HG02678 (cell line): ENCODE measurements around the gene LPCAT3.
"Not testable (repeated sequence)": the region's sequence is repeated elsewhere in the genome, so short reads cannot be mapped to it uniquely, and the experiment has no call there.

Experiments
- ATAC-seq: cut with Tn5 transposase; IDR thresholded peaks from one replicate; pipeline ENCODE4 v1.9.1; 2021; ENCODE audit warnings: mild to moderate bottlenecking, moderate library complexity; ENCODE audit not compliant: unreplicated experiment

Gene LPCAT3

GRCh38 chr12:7018350-7019042, at the start of gene LPCAT3:
TSS of gene LPCAT3 (minus strand) at chr12:7018476. CDS start at chr12:7018424, 52 bp downstream.
- peak; percentile 91 for ATAC-seq

- no peak for ATAC-seq
Measured at GRCh38 chr12:7067096-7067495, 48.8 kb upstream of the LPCAT3 start.

GRCh38 chr12:7066596-7066995, 48.3 kb upstream of the LPCAT3 start:
- ATAC-seq, result no peak

- no peak for ATAC-seq
Measured at GRCh38 chr12:7065073-7065623, 46.9 kb upstream of the LPCAT3 start.

- ATAC-seq, result no peak
Measured at GRCh38 chr12:7064516-7064915, 46.2 kb upstream of the LPCAT3 start.

GRCh38 chr12:7061596-7061995, 43.3 kb upstream of the LPCAT3 start:
- no peak for ATAC-seq

GRCh38 chr12:7061138-7061537, 42.9 kb upstream of the LPCAT3 start:
- ATAC-seq, result no peak

GRCh38 chr12:7060353-7060954, 42.2 kb upstream of the LPCAT3 start, which contains the start of gene C1S:
TSS of gene C1S (plus strand) at chr12:7060718. CDS start at chr12:7061913, 1,195 bp downstream.
- ATAC-seq, result no peak

- ATAC-seq, result no peak
Measured at GRCh38 chr12:7059780-7060179, 41.5 kb upstream of the LPCAT3 start.

- no peak for ATAC-seq
Measured at GRCh38 chr12:7058850-7059395, 40.6 kb upstream of the LPCAT3 start.

- no peak for ATAC-seq
Measured at GRCh38 chr12:7058163-7058845, 40.0 kb upstream of the LPCAT3 start.

- not testable (repeated sequence) for ATAC-seq
Measured at GRCh38 chr12:7055736-7056135, 37.5 kb upstream of the LPCAT3 start.

- ATAC-seq, result no peak
Measured at GRCh38 chr12:7054925-7055324, 36.6 kb upstream of the LPCAT3 start.

- not testable (repeated sequence) for ATAC-seq
Measured at GRCh38 chr12:7049973-7050372, 31.7 kb upstream of the LPCAT3 start.

GRCh38 chr12:7049445-7049951, 31.2 kb upstream of the LPCAT3 start:
- not testable (repeated sequence) for ATAC-seq

GRCh38 chr12:7047306-7047705, 29.0 kb upstream of the LPCAT3 start:
- no peak for ATAC-seq

GRCh38 chr12:7046383-7047105, 28.3 kb upstream of the LPCAT3 start:
- no peak for ATAC-seq

- ATAC-seq, result no peak
Measured at GRCh38 chr12:7045913-7046312, 27.6 kb upstream of the LPCAT3 start.

GRCh38 chr12:7042842-7043241, 24.6 kb upstream of the LPCAT3 start:
- no peak for ATAC-seq

- ATAC-seq, result no peak
Measured at GRCh38 chr12:7039403-7039802, 21.1 kb upstream of the LPCAT3 start.
